ENCODE measurements around the gene ZNF705A.
"Not testable (repeated sequence)": the region's sequence is repeated elsewhere in the genome, so short reads cannot be mapped to it uniquely, and the experiment has no call there.

ZNF705A gene

GRCh38 chr12:8157484-8158198 is 826 bp downstream of the ZNF705A start:
- TF ChIP-seq CTCF (IDR thresholded peaks at IDR 0.05; ENCODE audit: low read depth, low read length), result no peak
- DNase-seq, result no peak
- H3K9me3 ChIP-seq (ENCODE audit: severe bottlenecking), result no peaks in the 10 kb centered on the region
- no peak overlapping the region for H3K4me3 ChIP-seq (ENCODE audit: low read depth, low read length)
- no peaks in the 10 kb centered on the region for H3K27me3 ChIP-seq (ENCODE audit: insufficient read depth, low read depth, severe bottlenecking)
- no peaks in the 10 kb centered on the region for H3K36me3 ChIP-seq
- H3K27ac ChIP-seq, result no peak overlapping the region

GRCh38 chr12:8172911-8173310 is 16.1 kb downstream of the ZNF705A start:
- DNase-seq; H3K27me3 ChIP-seq (ENCODE audit: insufficient read depth, low read depth, severe bottlenecking); H3K27ac ChIP-seq; H3K4me3 ChIP-seq (ENCODE audit: low read depth, low read length); H3K9me3 ChIP-seq (ENCODE audit: severe bottlenecking); H3K36me3 ChIP-seq: not testable (repeated sequence)

- 0 out of 2 replicates have a peak, but pooled peaks have one; percentile 14 for TF ChIP-seq CTCF (IDR thresholded peaks at IDR 0.05; ENCODE audit: low read depth, low read length)
- not testable (repeated sequence) for H3K36me3 ChIP-seq; H3K9me3 ChIP-seq (ENCODE audit: severe bottlenecking); H3K27me3 ChIP-seq (ENCODE audit: insufficient read depth, low read depth, severe bottlenecking)
- Histone ChIP-seq H3K27ac (peak overlapping the region; percentile 76), H3K4me3 (ENCODE audit: low read depth, low read length) (peak overlapping the region; percentile 54)
- peak; percentile 77 for DNase-seq
Measured at GRCh38 chr12:8179989-8180585, 23.3 kb downstream of the ZNF705A start.

GRCh38 chr12:8181271-8181670 is 24.5 kb downstream of the ZNF705A start:
- H3K27me3 ChIP-seq (ENCODE audit: insufficient read depth, low read depth, severe bottlenecking); DNase-seq; H3K36me3 ChIP-seq; H3K27ac ChIP-seq; H3K4me3 ChIP-seq (ENCODE audit: low read depth, low read length); H3K9me3 ChIP-seq (ENCODE audit: severe bottlenecking): not testable (repeated sequence)

- H3K4me3 ChIP-seq (ENCODE audit: low read depth, low read length); H3K36me3 ChIP-seq; DNase-seq; H3K27me3 ChIP-seq (ENCODE audit: insufficient read depth, low read depth, severe bottlenecking); H3K27ac ChIP-seq; H3K9me3 ChIP-seq (ENCODE audit: severe bottlenecking): not testable (repeated sequence)
Measured at GRCh38 chr12:8182923-8183322, 26.1 kb downstream of the ZNF705A start.

GRCh38 chr12:8183346-8183745 is 26.5 kb downstream of the ZNF705A start:
- not testable (repeated sequence) for H3K4me3 ChIP-seq (ENCODE audit: low read depth, low read length); H3K9me3 ChIP-seq (ENCODE audit: severe bottlenecking); H3K36me3 ChIP-seq; DNase-seq; H3K27ac ChIP-seq; H3K27me3 ChIP-seq (ENCODE audit: insufficient read depth, low read depth, severe bottlenecking)

- not testable (repeated sequence) for H3K36me3 ChIP-seq; H3K27me3 ChIP-seq (ENCODE audit: insufficient read depth, low read depth, severe bottlenecking); H3K4me3 ChIP-seq (ENCODE audit: low read depth, low read length); DNase-seq; H3K27ac ChIP-seq; H3K9me3 ChIP-seq (ENCODE audit: severe bottlenecking)
Measured at GRCh38 chr12:8184206-8184605, 27.4 kb downstream of the ZNF705A start.

- H3K4me3 ChIP-seq (ENCODE audit: low read depth, low read length); H3K9me3 ChIP-seq (ENCODE audit: severe bottlenecking); H3K36me3 ChIP-seq; DNase-seq; H3K27me3 ChIP-seq (ENCODE audit: insufficient read depth, low read depth, severe bottlenecking); H3K27ac ChIP-seq: not testable (repeated sequence)
Measured at GRCh38 chr12:8188088-8188487, 31.3 kb downstream of the ZNF705A start.

GRCh38 chr12:8197685-8198308 is 41.0 kb downstream of the ZNF705A start:
- not testable (repeated sequence) for H3K36me3 ChIP-seq; H3K4me3 ChIP-seq (ENCODE audit: low read depth, low read length); H3K27me3 ChIP-seq (ENCODE audit: insufficient read depth, low read depth, severe bottlenecking); H3K9me3 ChIP-seq (ENCODE audit: severe bottlenecking); H3K27ac ChIP-seq; DNase-seq

GRCh38 chr12:8218711-8219382 is 62.0 kb downstream of the ZNF705A start:
- not testable (repeated sequence) for DNase-seq; H3K27me3 ChIP-seq (ENCODE audit: insufficient read depth, low read depth, severe bottlenecking); H3K36me3 ChIP-seq; H3K4me3 ChIP-seq (ENCODE audit: low read depth, low read length); H3K27ac ChIP-seq; H3K9me3 ChIP-seq (ENCODE audit: severe bottlenecking)

GRCh38 chr12:8221375-8221774 is 64.6 kb downstream of the ZNF705A start:
- not testable (repeated sequence) for H3K4me3 ChIP-seq (ENCODE audit: low read depth, low read length); DNase-seq; H3K36me3 ChIP-seq; H3K9me3 ChIP-seq (ENCODE audit: severe bottlenecking); H3K27me3 ChIP-seq (ENCODE audit: insufficient read depth, low read depth, severe bottlenecking); H3K27ac ChIP-seq

- not testable (repeated sequence) for H3K36me3 ChIP-seq; H3K27ac ChIP-seq; DNase-seq; H3K4me3 ChIP-seq (ENCODE audit: low read depth, low read length); H3K27me3 ChIP-seq (ENCODE audit: insufficient read depth, low read depth, severe bottlenecking); H3K9me3 ChIP-seq (ENCODE audit: severe bottlenecking)
Measured at GRCh38 chr12:8221844-8222243, 65.0 kb downstream of the ZNF705A start.
